ENCODE data around the gene ARL8B. TPM values are rescaled to one million over a fixed set of nuclear protein-coding genes. Genes with fewer than 3 reads are reported as not detected.
"Not testable (repeated sequence)": the region's sequence is repeated elsewhere in the genome, so short reads cannot be mapped to it uniquely, and the experiment has no call there.

The ARL8B gene
- total RNA-seq, 4 donors from 2014 or later = 22.8 to 80.2 (median 51.2) TPM

DNA sequence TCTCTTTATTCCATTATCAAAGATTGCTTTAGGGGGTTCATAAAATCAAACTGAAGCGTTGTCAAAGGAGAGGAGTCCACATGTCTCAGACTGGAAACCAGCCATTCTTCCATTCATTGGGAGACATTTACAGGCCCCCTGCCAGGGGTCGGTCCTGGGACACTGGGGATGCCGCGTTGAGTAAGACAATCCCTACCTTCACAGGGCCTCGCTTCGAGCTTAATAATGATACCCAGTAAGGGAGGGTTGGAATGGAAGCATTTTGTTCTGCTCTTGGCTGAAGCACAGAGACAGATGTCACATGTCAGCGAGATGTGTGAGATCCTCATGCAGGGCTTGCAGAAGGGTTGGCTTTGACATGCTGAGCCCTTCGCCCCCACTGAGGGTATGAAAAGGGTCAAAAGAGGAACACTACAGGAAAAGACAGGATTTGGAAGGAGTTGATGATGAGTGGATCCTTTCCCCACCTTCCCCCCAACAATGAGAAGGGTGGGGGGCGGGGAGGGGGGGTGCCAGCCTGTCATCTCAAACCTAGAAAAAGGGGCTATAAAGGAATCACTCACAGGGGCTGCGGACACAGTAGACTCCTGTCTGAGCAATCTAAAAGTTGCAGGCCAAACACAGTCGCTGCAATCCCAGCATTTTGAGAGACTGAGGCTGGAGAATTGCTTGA, 25.6 kb upstream of the ARL8B start:
- Histone ChIP-seq H3K4me3 (peak overlapping the region in 1 of 2 donors; percentile 28), H3K4me1 (no peaks in the 10 kb centered on the region), H3K27ac (peak overlapping the region in 1 of 2 donors; percentile 37), H3K36me3 (no peaks in the 10 kb centered on the region), H3K27me3 (no peaks in the 10 kb centered on the region), H3K9me3 (no peaks in the 10 kb centered on the region)
- DNase-seq = no peak
- TF ChIP-seq, protein P1, sequence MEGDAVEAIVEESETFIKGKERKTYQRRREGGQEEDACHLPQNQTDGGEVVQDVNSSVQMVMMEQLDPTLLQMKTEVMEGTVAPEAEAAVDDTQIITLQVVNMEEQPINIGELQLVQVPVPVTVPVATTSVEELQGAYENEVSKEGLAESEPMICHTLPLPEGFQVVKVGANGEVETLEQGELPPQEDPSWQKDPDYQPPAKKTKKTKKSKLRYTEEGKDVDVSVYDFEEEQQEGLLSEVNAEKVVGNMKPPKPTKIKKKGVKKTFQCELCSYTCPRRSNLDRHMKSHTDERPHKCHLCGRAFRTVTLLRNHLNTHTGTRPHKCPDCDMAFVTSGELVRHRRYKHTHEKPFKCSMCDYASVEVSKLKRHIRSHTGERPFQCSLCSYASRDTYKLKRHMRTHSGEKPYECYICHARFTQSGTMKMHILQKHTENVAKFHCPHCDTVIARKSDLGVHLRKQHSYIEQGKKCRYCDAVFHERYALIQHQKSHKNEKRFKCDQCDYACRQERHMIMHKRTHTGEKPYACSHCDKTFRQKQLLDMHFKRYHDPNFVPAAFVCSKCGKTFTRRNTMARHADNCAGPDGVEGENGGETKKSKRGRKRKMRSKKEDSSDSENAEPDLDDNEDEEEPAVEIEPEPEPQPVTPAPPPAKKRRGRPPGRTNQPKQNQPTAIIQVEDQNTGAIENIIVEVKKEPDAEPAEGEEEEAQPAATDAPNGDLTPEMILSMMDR (IDR thresholded peaks at IDR 0.05) = no peak
- TF ChIP-seq POLR2A (IDR thresholded peaks at IDR 0.05) = no peak
- intact Hi-C loops (cut with DNase I; ENCODE audit: low total_unique reads) = no loop called here

DNA sequence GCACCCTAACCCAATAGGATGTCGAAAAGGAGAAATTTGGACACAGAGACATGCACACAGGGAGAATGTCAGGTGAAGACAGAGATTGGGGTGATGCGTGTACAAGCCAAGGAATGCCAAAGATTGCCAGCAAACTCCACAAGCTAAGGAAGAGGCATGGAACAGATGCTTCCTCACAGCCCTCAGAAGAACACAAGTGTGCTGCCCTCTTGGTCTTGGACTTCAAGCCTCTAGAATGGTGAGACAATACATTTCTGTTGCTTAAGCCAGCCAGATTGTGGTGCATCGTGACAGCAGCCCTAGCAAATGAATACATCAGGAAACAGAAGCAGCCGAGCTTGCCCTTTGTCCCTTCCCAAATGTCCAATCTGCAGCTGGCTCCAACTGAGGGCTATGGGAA, 23.7 kb upstream of the ARL8B start:
- Histone ChIP-seq H3K36me3 (no peaks in the 10 kb centered on the region), H3K9me3 (no peaks in the 10 kb centered on the region), H3K4me3 (no peak overlapping the region), H3K4me1 (no peaks in the 10 kb centered on the region), H3K27ac (no peak overlapping the region), H3K27me3 (no peaks in the 10 kb centered on the region)
- intact Hi-C loops (cut with DNase I; ENCODE audit: low total_unique reads) = no loop called here
- TF ChIP-seq, protein P1 (IDR thresholded peaks at IDR 0.05) = no peak
- TF ChIP-seq POLR2A (IDR thresholded peaks at IDR 0.05) = no peak
- DNase-seq = no peak

DNA sequence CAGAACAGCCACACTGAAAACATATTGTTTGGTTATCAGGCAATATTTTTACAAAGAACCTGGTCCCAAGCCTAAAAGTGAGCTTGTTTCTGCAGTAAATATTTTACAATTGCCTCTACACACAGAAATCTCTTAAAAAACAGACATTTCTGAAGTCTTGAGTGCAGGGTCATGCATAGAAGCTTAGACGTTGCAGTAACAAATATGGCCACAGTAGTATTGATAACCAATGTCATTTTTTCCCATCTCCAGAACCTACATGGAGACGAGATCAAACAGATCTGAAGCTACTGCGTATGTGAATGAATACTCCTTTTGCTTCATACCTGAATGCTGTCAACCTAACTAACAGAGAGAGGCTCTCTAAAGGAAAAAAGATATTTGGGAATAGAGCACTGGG, 19.6 kb upstream of the ARL8B start:
- intact Hi-C loops (cut with DNase I; ENCODE audit: low total_unique reads) = no loop called here
- Histone ChIP-seq H3K9me3 (no peaks in the 10 kb centered on the region), H3K4me1 (no peaks in the 10 kb centered on the region), H3K4me3 (no peak overlapping the region), H3K27me3 (no peaks in the 10 kb centered on the region), H3K27ac (no peak overlapping the region), H3K36me3 (no peaks in the 10 kb centered on the region)
- no peak for DNase-seq
- TF ChIP-seq POLR2A (IDR thresholded peaks at IDR 0.05) = no peak
- TF ChIP-seq, protein P1 (IDR thresholded peaks at IDR 0.05) = no peak

DNA sequence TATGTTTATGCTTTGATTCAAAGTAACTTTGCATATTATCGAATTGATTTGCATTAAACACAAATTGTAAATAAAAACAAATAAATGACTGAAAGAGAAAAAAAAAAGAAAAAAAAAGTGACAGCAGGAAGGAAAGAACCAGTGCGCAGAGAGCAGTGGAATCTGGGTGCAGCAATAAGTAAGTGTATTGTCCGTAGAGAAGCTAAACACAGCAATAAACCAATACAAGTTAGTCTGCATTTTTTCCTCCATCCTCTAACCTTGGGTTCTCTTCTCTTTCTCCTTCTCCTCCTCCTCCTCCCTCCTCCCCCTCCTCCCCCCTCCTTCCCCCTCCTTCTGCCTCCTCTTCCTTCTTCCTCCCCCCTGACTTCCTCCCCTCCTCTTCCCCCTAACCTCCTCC, 18.3 kb upstream of the ARL8B start:
- no peak for DNase-seq
- intact Hi-C loops (cut with DNase I; ENCODE audit: low total_unique reads) = no loop called here
- H3K4me1 ChIP-seq = no peaks in the 10 kb centered on the region
- H3K27ac ChIP-seq = no peak overlapping the region
- no peaks in the 10 kb centered on the region for H3K27me3 ChIP-seq
- no peak overlapping the region for H3K4me3 ChIP-seq
- no peaks in the 10 kb centered on the region for H3K9me3 ChIP-seq
- H3K36me3 ChIP-seq = no peaks in the 10 kb centered on the region
- no peak for TF ChIP-seq POLR2A (IDR thresholded peaks at IDR 0.05)
- TF ChIP-seq, protein P1 (IDR thresholded peaks at IDR 0.05) = no peak

DNA sequence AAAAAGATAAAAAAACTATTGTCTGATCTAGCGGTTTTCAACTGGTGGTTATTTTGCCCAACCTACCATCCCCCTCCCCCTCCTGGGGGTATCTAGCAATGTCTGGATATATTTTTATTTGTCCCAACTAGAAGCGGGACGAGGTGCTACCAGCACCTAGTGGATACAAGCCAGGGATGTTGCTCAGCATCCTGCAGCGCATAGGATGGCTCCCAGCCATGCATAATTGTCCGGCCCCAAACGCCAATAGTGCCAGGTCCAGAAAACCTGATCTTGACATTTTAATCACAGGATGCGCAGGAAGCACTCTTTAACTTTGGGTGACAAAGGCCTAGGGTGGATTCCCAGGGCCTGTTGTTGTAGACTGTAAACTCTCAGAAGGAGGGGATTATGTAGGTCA, 17.0 kb upstream of the ARL8B start:
- H3K27me3 ChIP-seq = no peaks in the 10 kb centered on the region
- intact Hi-C loops (cut with DNase I; ENCODE audit: low total_unique reads) = no loop called here
- DNase-seq = no peak
- H3K4me1 ChIP-seq = no peaks in the 10 kb centered on the region
- H3K4me3 ChIP-seq = no peak overlapping the region
- no peak overlapping the region for H3K27ac ChIP-seq
- H3K9me3 ChIP-seq = no peaks in the 10 kb centered on the region
- H3K36me3 ChIP-seq = no peaks in the 10 kb centered on the region
- TF ChIP-seq POLR2A (IDR thresholded peaks at IDR 0.05) = no peak
- TF ChIP-seq, protein P1 (IDR thresholded peaks at IDR 0.05) = no peak

DNA sequence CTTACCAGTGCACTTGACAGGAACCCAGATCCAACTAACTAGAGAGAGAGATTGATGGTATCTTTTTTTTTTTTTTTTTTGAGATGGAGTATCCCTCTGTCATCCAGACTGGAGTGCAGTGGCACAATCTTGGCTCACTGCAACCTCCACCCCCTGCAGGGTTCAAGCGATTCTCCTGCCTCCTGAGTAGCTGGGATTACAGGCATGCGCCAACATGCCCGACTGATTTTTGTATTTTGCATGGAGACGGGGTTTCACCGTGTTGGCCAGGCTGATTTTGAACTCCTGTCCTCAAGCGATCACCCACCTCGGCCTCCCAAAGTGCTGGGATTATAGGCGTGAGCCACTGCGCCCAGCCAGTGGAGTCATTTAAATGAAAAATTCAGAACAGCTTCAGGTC, 15.7 kb upstream of the ARL8B start:
- H3K4me1 ChIP-seq; H3K27ac ChIP-seq; H3K36me3 ChIP-seq; intact Hi-C loops (cut with DNase I; ENCODE audit: low total_unique reads); H3K9me3 ChIP-seq; H3K27me3 ChIP-seq; DNase-seq; H3K4me3 ChIP-seq: not testable (repeated sequence)

DNA sequence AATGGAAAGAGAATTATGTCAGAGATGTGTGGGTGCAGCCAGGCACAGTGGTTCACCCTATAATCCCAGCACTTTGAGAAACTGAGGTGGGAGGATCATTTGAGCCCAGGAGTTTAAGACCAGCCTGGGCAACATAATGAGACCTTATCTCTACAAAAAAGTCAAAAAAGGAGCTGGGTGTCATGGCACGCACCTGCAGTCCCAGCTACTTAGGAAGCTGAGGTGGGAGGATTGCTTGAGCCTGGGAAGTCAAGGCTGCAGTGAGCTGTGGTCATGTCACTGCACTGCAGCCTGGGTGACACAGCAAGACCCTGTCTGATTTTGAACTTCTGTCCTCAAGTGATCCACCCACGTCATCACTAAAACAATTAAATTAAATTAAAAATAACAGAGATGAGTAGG, 15.2 kb upstream of the ARL8B start:
- H3K9me3 ChIP-seq; H3K4me1 ChIP-seq; H3K27me3 ChIP-seq; intact Hi-C loops (cut with DNase I; ENCODE audit: low total_unique reads); H3K4me3 ChIP-seq; H3K27ac ChIP-seq; DNase-seq; H3K36me3 ChIP-seq: not testable (repeated sequence)
